Gastrocnemius medialis (tissue), 4 donors: Measurements from ENCODE around the gene GULP1.

ENCODE experiments used
- POLR2A ChIP-seq, 2 donors: fragments of 450-650 bp; IDR thresholded peaks; one replicate each; pipeline ENCODE4 v1.6.1; 2017; ENCODE audit warnings: antibody characterized with exemption in 2 of 2, mild to moderate bottlenecking in 2 of 2, moderate library complexity in 2 of 2
- TF ChIP-seq, protein P1 (sequence below), 5 experiments: fragments of 450-650 bp in 3 of 5; fragments of 200-600 bp in 2 of 5; sonication (generic) in 2 of 5; IDR thresholded peaks in 4 of 5; conservative IDR thresholded peaks in 1 of 5; 1 replicate in 4 of 5; 2 replicates in 1 of 5; pipeline ENCODE4 v1.5.1; 2016 to 2019; ENCODE audit warnings: antibody characterized with exemption in 5 of 5, mild to moderate bottlenecking in 3 of 5, moderate library complexity in 3 of 5

DNA sequence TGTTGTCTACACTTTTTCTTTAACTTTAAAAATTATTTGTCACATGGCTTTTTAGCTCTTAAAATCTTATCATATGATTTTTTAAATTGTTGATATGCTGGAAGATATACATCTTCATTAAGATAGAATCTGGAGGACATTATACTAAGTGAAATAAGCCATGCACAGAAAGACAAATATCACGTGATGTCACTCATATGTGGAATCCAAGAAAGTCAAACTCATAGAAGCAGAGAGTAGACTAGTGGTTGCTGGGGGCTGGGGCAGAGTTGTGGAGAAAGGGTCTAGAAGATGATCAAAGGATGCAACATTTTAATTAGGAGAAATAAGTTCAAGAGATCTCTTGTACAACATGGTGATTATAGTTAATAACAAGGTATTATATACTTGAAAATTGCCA, 280.9 kb downstream of the GULP1 start:
- TF ChIP-seq, protein P1, sequence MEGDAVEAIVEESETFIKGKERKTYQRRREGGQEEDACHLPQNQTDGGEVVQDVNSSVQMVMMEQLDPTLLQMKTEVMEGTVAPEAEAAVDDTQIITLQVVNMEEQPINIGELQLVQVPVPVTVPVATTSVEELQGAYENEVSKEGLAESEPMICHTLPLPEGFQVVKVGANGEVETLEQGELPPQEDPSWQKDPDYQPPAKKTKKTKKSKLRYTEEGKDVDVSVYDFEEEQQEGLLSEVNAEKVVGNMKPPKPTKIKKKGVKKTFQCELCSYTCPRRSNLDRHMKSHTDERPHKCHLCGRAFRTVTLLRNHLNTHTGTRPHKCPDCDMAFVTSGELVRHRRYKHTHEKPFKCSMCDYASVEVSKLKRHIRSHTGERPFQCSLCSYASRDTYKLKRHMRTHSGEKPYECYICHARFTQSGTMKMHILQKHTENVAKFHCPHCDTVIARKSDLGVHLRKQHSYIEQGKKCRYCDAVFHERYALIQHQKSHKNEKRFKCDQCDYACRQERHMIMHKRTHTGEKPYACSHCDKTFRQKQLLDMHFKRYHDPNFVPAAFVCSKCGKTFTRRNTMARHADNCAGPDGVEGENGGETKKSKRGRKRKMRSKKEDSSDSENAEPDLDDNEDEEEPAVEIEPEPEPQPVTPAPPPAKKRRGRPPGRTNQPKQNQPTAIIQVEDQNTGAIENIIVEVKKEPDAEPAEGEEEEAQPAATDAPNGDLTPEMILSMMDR (IDR thresholded peaks at IDR 0.05 in 4 of 5, conservative IDR thresholded peaks at IDR 0.05 in 1 of 5): no peak
- no peak for TF ChIP-seq POLR2A (IDR thresholded peaks at IDR 0.05)
